ENCODE data around the gene ADGRE1.
"Not testable (repeated sequence)": the region's sequence is repeated elsewhere in the genome, so short reads cannot be mapped to it uniquely, and the experiment has no call there.

ADGRE1 gene
- 0.63 to 120 (median 2.1) reads per million in 18 experiments for total RNA-seq

GRCh38 chr19:6887316-6887715 lies at the start of gene ADGRE1:
ADGRE1 (plus strand) TSS chr19:6887579; CDS start chr19:6887609, 30 bp downstream.
- DNase-seq = peak; percentile 53 to 64

DNA sequence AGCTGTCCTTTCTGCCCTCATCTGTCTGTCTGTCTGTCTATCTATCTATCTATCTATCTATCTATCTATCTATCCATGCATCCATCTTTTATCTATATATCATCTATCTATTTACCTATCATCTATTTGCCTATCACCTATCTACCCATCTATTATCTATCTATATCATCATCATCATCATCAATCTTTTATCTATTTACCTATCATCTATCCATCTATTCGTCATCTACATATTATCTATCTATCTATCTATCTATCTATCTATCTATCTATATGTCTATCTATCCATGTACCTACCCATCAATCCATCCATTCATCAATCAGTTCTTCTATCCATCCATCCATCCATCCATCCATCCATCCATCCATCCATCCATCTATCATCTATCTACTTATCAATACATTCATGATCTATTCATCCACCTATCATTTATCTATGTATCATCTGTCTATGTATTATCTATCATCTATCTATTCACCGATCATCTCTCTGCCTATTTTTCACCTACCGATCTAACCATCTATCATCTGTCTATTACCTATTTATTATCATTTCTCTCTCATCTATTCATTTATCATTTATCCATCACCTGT lies 49.2 kb upstream of the ADGRE1 start:
- DNase-seq = no peak

- no peak for DNase-seq
Observed at GRCh38 chr19:6842871-6843607, 44.3 kb upstream of the ADGRE1 start.

- DNase-seq = no peak
Observed at GRCh38 chr19:6847828-6848200, 39.6 kb upstream of the ADGRE1 start.

DNA sequence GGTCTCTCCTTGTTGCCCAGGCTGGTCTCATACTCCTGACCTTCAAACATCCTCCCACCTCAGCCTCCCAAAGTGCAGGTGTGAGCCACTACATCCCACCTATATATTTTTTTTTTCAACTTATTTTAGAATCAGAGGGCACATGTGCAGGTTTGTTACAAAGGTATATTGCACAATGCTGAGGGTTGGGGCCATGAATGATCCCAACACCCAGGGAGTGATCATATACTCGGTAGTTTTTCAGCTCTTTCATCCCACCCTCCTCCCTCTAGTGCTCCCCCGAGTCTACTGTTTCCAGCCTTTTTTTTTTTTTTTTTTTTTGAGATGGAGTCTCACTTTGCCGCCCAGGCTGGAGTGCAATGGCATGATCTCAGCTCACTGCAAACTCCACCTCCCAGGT lies 38.4 kb upstream of the ADGRE1 start:
- DNase-seq = no peak

DNA sequence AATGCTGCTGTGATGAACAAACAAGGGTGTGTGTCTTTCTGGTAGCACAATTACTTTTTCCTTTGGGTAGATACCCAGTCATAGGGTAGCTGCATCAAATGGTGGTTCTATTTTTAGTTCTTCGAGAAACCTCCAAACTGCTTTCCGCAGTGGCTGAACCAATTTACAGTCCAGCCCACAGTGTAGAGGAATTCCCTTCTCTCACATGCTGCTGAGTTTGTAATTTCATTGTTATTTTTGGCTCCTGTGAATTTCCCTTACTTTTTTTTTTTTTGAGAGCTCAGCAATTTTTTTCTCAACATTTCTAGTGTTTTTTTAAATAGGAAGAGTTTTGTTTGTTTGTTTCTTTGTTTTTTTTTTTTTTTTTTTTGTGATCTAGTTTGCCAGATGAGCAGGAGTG lies 37.5 kb upstream of the ADGRE1 start:
- peak in 1 of 2 donors; percentile 21 for DNase-seq

DNA sequence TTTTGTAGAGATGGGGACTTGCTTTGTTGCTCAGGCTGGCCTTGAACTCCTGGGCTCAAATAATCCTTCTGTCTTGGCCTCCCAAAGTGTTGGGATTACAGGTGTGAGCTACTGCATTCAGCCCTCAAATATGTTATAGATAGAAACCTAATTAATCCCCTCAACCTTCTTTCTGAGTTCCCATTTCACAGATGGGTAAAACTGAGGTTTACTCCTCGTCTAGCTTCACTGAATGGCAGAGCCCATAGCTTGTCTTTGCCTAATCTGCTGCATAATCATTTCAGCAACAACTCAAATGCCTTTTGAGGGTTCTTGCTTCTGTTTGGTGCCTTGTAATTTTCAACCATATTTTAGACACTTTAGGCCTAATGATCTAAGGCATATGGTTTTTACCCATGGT lies 36.0 kb upstream of the ADGRE1 start:
- DNase-seq = no peak

GRCh38 chr19:6852001-6852400 lies 35.4 kb upstream of the ADGRE1 start:
- DNase-seq = no peak

GRCh38 chr19:6853868-6854267 lies 33.5 kb upstream of the ADGRE1 start:
- no peak for DNase-seq

- DNase-seq = no peak
Observed at GRCh38 chr19:6854758-6855157, 32.6 kb upstream of the ADGRE1 start.

DNA sequence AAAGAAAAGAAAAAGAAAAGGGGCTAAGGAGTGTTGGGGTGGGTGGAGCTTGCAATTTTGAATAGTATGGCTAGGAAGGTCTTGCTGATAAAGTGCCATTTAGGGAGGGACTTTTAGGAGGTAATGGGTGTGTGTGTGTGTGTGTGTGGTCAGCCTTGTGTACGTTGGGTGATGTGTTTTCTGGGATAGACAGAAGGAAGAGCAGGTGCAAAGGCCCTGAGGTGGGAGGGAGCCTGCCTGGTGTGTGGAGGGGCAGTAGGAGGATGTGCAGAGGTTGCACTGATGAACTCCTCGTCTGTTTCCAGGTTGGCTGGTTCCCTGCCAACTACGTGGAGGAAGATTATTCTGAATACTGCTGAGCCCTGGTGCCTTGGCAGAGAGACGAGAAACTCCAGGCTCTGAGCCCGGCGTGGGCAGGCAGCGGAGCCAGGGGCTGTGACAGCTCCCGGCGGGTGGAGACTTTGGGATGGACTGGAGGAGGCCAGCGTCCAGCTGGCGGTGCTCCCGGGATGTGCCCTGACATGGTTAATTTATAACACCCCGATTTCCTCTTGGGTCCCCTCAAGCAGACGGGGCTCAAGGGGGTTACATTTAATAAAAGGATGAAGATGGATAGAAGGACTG lies 30.5 kb upstream of the ADGRE1 start:
- no peak for DNase-seq

DNA sequence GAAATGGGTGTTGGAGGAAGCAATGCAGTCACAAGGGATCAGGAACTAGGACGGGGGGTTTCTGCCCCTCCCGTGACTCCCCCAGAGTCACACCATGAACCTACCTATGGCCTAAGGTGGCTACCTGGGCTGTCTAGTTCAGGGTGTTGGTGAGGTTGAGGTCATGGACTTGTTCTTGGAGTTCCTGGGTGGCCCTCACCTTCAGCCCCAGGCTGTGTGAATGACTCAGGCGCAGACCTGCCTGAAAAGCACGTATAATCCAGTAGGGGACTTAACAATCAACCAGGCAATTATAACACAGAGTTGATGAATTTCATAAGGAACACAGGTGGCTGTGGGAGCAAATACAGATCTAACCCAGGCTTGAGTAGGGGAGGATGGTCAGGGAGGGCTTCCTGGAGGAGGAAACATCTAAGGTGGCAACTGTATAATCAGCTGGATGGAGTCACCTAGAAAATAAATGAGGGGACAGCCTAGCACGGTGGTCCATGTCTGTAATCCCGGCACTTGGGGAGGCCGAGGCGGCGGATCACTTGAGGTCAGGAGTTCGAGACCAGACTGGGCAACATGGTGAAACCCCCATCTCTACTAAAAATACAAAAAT lies 25.6 kb upstream of the ADGRE1 start:
- no peak for DNase-seq

- peak; percentile 90 to 93 for DNase-seq
Observed at GRCh38 chr19:6862673-6863078, 24.7 kb upstream of the ADGRE1 start.

GRCh38 chr19:6864325-6864940 lies 22.9 kb upstream of the ADGRE1 start:
- DNase-seq = no peak

- DNase-seq = no peak
Observed at GRCh38 chr19:6865849-6866248, 21.5 kb upstream of the ADGRE1 start.

- DNase-seq = peak; percentile 57 to 76
Observed at GRCh38 chr19:6866741-6867151, 20.6 kb upstream of the ADGRE1 start.

DNA sequence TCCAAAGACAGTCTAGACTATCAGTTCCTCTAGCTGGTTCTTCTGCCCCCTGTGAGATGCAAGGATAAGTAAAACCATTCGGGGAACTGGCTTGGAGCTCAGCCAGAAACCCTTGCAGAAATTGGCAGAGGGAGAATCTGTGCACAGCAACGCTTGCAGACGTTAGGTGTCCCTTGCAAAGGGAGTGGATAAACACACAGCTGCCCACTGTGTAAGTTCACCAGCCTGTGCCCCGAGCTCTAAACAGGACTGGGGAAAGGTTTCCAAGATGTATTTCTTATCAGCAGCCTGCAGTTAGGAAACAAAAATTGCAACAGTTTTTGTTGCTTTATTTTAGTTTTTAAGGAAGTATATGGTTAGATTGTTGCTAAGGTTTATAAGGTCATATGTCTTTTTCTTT lies 19.0 kb upstream of the ADGRE1 start:
- DNase-seq = peak; percentile 73 to 89

DNA sequence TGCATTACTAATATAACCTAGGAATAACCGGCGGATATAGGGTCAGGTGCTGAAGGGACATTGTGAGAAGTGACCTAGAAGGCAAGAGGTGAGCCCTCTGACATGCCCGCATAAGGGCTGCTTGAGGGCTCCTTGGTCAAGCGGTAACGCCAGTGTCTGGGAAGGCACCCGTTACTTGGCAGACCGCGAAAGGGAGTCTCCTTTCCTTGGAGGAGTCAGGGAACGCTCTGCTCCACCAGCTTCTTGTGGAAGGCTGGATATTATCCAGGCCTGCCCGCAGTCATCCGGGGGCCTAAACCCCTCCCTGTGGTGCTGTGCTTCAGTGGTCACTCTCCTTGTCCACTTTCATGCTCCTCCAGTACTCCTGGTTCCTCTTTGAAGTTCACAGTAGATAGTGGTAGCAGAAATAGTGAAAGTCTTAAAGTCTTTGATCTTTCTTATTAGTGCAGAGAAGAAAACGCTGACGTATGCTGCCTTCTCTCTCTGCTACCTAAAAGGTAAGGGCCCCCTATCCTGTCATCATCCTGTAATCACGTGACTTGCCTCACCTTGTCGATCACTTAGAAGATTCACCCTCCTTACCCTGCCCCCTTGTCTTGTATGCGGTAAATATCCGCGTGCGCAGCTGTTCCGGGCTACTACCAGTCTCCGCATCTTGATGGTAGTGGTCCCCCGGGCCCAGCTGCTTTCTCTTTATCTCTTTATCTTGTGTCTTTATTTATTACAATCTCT lies 18.1 kb upstream of the ADGRE1 start:
- DNase-seq = not testable (repeated sequence)

GRCh38 chr19:6873708-6874431 lies 13.5 kb upstream of the ADGRE1 start:
- no peak for DNase-seq

GRCh38 chr19:6875218-6875617 lies 12.2 kb upstream of the ADGRE1 start:
- DNase-seq = no peak

DNA sequence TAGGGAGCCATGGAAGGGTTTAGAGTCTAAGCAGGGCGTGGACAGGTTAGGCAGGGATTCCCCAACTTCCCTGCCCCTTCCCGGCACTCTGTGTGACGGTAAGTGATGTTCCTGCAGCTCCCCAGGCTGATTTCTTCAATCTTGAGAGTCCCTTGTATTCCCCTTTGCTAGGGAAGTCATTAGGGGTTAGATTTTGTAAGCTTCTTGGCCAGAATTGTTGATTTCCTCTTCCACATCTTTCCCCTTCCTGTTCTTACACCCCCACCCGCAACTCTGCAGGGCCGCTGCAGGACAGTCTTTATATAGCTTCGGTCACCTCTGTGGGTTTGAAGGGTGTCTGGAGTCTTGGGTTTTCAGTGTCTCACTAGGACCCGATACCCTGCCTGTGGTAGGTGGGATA lies 10.6 kb upstream of the ADGRE1 start:
- DNase-seq = peak; percentile 68 to 73

- DNase-seq = no peak
Observed at GRCh38 chr19:6877766-6878165, 9.6 kb upstream of the ADGRE1 start.

Data from inflammatory macrophage (primary cell).